Fibroblast of gingiva (primary cell): ENCODE measurements around the gene CELA1.
"Not testable (repeated sequence)": the region's sequence is repeated elsewhere in the genome, so short reads cannot be mapped to it uniquely, and the experiment has no call there.

Experiments used
- DNase-seq: peaks from one replicate; pipeline ENCODE4 v3.0.0-alpha.2; 2011; ENCODE audit warnings: low read depth

Gene CELA1

DNA sequence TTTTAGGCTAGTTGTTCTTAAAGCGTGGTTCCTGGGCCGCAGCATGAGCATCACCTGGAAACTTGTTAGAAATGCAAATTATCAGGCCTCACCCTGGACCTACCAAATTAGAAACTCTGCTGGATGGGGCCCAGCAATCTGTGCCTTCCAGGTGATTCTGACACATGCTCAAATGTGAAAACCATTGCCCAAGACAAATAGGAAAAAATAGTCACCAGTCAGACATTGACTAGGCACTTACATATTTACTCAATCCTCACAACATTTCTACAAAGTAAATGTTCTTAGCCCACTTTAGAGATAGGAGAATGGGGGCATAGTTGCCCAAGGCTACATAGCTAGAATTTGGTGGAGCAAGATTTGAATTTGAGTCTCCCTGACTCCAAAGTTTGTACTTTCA is 3.3 kb downstream of the CELA1 start:
- no peak for DNase-seq

DNA sequence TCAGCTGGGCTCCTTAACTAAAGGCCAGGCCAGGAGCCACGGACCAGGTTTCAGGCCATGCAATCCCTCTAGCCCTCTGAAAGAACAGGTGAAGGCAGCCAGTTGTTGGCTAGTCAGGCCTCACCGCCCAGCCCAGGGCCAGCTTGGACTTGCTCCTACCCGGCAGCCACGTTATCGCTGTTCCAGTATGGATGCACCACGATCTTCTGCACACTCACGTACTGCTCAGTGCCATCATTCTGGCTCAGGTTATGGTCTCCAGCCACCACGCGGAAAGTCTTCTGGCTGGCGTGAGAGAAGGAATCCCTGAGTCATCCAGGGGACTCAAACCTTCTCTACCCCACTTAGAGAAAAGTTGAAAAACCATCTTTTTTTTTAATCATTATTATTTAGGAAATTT is 4.1 kb downstream of the CELA1 start:
- no peak for DNase-seq

DNA sequence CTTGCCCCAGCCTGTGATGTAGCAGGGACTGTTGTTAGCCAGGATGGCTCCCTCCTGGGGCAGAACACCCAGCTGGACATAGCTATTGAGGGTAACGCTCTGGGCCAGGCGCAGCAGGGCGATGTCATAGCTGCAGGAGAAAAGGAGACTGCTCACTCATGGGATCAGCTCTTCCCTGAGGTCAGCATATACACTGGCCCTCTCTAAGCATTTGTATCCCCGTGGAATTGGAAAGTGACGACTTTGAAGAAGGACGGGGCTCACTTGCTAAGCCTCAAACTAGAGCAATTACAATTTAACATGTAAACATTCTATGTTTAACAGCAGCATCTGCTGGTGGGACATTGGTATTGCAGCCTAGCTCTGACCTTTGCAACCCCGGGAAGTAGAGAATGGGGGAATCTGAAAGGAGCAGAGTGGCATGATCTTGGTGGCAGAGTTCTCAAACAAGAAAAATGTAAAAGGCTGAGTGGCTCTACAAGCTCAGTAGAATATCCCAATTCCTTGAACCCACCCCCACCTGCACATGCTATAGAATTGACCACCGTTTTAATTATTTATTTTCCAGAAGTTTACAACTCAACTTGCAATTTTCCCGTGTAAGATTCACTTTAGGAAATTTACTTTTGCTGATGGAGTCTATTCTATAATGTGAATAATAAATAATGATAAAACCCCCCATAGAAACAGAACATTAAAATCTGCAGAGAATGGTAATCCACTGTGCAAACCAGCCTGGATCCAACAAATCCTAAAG is 5.0 kb downstream of the CELA1 start:
- peak; percentile 63 for DNase-seq

DNA sequence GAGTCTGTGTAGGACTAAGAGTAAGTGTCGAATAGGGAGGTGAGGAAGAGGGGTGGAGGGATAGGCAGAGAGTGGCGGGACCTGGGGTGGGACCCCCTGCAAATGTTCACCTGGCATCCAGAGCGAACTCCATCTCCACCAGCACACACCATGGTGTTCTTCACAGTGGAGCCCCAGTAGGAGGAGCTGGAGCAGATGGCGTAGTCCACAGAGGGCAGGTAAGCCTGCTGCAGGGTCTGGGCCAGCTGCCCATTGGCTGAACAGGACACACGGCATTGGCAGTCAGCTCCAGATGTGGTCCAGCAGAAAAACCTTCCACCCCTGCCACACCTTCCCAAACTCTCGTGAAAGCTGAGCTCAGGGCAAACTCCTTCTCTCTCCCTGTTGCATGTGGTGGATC is 6.7 kb downstream of the CELA1 start:
- no peak for DNase-seq

DNA sequence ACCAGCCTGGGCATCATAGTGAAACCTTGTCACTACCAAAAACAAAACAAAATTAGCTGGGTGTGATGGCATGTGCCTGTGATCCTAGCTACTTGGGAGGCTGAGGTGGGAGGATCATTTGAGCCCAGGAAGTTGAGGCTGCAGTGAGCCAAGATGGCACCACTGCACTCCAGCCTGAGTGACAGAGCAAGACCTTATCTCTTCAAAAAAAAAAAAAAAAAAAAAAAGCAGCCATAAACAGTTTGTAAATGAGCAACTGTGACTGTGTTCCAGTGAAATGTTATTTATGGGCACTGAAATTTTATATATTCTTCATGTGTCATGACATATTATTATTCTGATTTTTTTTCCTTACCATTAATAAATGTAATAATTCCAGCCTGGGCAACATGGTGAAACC is 9.1 kb downstream of the CELA1 start:
- not testable (repeated sequence) for DNase-seq

- DNase-seq, result no peak
Observed at GRCh38 chr12:51335931-51336330, 10.5 kb downstream of the CELA1 start.

DNA sequence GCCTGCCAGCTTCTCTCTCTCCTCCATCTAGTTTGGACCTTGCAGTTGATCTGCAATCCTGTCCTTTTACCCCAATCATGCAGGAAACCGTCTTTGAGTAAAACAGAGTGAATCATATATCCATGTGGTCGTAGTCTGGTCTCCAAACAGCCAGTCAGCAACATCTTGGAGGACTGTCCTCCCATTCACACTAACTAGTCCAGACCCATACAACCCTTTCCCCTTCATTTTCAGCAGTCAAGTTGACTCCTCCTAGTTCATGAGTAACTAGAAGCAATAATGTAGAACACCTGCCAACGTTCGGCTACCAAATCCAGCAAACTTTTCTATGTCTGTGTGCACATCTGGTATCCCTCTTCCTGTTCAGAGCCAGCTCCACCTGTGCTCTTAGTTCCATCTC is 11.7 kb downstream of the CELA1 start:
- no peak for DNase-seq

- DNase-seq, result no peak
Observed at GRCh38 chr12:51333536-51333935, 12.9 kb downstream of the CELA1 start.

DNA sequence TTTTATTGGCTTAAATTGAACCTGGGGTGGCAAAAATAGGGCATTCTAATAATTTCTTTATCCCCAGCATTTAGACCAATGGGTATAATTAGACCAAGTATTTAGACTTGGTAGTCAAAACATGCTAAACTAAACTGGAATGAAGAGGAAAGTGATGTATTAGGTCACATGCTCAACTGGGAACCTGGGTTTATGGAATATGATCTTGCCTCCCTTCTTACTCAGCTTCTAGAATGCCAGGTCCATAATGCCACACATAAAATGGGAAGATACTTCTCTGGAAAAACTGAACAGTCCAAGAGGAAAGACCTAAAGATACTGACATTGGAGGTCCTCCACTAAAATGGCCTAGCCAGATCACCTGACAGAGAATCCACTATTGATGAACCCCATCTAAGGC is 16.3 kb downstream of the CELA1 start:
- peak; percentile 33 for DNase-seq

GRCh38 chr12:51329742-51330141 is 16.7 kb downstream of the CELA1 start:
- DNase-seq, result no peak

DNA sequence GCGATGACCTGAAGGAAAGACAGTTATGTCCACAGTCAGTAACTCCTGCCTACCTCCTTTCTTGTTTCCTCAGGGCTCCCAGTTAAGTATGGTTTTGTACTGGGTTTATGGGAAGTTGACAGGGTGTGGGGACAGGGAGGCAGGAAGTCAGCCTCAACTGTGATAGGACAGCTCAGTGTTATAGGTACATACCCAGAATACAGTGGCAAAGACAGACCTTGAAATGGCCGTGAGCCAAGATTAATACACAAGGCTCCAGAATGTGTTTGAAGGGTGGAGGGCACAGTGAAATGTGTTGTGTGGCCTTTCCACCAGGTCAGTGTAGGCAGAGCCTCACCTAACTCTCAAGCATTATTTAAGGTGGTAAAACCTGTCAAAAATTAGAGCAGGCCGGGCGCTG is 17.9 kb downstream of the CELA1 start:
- no peak for DNase-seq

- DNase-seq, result peak; percentile 69
Observed at GRCh38 chr12:51326698-51327439, 19.6 kb downstream of the CELA1 start.

DNA sequence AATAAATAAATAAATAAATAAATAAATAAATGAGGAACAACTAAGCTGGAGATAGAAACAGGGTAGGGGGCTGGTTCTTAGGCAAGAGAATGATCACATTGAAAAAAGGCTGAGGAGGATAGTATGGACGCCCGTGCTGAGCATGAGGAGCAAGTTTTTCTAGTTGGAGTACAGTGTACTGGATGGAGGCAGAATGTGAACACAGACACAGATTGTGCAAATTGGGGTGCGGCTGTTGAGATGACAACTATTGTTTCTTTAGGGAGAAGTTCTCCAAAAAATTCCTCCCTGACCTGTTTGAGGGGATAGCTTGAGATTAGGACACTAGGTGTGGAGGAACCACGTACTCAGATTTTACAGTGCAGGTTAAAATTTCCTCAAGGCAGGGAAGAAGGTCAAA is 21.5 kb downstream of the CELA1 start:
- no peak for DNase-seq

DNA sequence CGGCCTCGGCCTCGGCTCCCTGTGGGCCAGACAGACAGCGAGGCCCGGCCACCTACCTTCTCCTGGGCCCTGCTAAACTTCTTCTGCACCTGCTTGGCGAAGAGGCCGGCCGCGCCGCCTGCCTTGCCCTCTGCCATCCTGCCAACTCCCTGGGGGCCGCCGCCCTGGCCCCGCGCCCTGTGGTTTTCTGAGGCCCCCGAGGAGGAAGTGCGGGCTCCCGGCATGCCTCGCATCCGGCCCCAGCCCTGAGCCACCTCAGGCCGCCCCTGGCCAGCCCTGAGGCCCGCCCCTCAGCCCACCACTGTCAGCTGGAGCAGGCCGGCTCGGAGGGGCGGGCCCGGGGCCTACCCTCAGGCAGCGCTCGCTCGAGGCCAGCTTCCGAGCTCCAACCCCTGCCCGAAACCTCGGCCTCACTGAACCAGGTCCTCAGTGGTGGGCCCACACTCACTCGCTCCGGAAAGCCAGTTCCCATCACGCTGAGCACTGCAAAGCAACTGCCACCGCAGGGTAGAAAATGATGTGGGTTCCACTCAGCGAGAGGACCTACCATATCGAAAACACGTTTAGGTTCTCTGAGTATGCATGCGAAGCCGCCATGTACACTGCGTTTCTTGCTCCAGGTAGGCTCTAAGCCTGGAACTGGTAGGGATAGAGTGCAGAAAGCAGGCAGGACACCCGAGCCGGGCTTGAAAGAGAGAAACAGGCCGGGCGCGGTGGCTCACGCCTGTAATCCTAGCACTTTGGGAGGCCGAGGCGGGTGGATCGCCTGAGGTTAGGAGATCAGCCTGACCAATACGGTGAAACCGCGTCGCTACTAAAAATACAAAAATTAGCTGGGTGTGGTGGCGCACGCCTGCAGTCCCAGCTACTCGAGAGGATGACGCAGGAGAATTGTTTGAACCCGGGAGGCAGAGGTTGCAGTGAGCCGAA is 22.2 kb downstream of the CELA1 start, which contains the start of gene BIN2:
TSS of gene BIN2 (minus strand) at position 209 of the 930 bp plus-strand sequence. CDS start at position 137, 72 bp downstream.
- no peak for DNase-seq

DNA sequence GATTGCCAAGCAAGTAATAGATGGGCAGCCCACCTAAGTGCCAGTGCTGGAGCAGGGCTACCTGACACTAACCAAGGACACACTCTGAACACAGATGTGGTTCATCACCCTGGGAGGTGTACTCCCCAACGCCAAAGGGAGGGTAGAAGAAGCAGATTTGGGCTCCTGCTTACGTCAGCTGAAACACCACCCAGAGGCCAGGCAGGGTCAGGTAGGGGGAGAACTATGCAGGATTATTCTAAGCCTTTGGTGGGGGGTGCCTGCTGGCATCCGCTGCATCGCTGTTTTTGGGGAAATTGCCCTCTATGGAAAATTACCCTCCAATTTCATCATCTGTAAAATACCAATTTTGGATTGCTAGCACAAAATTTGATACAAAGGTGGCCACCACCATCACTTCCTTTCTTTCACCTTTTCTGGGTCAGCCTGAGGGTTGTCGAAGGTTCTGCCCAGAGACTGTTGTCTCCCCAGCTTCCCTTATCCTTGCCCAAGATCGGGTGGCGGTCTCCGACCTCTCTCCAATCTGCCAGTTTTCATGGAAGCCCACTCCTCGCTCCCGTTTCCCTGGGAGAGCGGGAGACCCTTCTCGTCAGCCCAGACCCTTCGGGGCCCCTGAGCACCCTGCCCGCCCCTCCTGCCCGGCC is 23.0 kb downstream of the CELA1 start:
- DNase-seq, result no peak

DNA sequence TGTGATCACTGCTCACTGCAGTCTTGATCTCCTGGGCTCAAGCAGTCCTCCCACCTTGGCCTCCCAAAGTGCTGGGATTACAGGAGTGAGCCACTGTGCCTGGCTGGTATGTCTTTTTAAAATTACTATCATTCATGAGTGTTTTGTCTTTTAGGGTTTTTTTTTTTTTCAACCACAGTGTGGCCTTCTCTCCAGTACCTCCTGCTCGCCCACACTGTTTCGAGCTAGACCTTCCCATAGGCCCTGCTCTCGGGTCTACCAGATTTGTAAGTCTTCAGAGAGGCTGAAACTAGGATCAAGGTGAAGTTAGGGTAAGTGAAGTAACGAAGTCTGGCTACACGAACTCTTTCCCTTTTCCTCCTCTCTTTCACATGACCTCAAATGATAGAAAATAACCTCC is 24.0 kb downstream of the CELA1 start:
- DNase-seq, result no peak

DNA sequence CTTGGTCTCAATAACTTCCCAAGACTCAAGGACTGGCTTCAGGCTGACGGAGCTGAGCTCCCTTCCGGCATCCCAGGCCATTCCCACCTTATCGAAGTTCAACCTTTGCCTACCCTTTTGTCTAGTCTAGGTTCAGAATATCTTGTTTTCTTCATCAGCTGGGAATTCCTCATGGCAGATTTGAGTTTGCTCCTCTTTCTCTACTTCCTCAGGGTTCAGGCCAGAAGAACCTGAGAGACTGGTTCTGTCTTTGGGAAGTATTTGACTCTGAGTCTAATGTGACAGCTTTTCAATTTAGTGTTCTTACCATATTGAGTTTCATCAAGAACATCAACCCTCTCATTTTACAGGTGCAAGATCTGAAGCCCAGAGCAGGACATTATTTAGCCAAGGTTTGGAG is 24.6 kb downstream of the CELA1 start:
- DNase-seq, result no peak

DNA sequence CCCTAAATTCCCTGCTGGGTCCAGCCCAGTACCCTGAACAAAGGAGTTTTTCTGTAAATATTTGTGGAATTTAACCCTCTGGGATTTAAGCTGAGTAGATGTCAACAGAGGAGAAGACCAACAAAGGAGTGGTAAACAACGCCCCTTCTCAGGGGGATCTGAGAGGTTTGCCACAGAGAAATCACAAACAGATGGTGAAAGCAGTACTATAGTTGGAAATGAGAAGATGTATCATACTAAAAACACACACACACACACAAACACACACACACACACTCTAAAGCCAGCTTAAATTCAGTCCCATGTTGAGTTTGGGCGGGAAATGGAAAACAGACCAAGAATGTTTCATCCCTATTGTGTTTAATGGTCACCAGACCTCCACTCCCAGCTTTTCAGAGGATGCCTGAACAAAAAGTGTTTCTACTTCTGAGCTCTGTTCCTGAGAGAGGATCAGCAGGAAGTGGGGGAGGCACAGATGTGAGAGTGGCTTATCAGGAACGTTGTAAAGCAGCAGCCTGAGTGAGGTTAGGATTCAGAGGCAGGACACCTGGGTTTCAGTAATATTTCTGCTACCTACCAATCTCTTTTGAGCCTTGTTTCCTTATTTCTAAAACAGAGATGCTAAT is 25.7 kb downstream of the CELA1 start:
- peak; percentile 76 for DNase-seq

- no peak for DNase-seq
Observed at GRCh38 chr12:51320311-51320694, 26.2 kb downstream of the CELA1 start.

GRCh38 chr12:51318846-51319599 is 27.5 kb downstream of the CELA1 start:
- DNase-seq, result no peak
